HepG2 (cell line): ENCODE results near the gene WDSUB1. TPM values are rescaled to one million over a fixed set of nuclear protein-coding genes. Genes with fewer than 3 reads are reported as not detected.

Experiments
- ATAC-seq: fragments of 200-7000 bp; cut with Tn5 transposase; 3 replicates; pipeline ENCODE4 v1.9.1; 2020; ENCODE audit warnings: mild to moderate bottlenecking, moderate library complexity
- BruUV-seq: library from RNA; stranded (reverse); fragments of 400-500 nt; replicated peaks from 2 replicates; lab custom pipeline; 2021; lab: Mats Ljungman, UMichigan
- CTCF ChIA-PET: fragments of 300-600 bp; formaldehyde crosslinking; extraction: SDS; loops from one replicate; lab custom pipeline; 2021; ENCODE audit warnings: low total read pairs, inconsistent platforms, low intra/inter-chr PET ratio; lab: Yijun Ruan, JAX
- POLR2A ChIA-PET: fragments of 350-600 bp; sonication (Branson Sonifier 250); formaldehyde crosslinking; loops from one replicate; lab custom pipeline; 2020; ENCODE audit warnings: antibody characterized with exemption, inconsistent platforms; lab: Yijun Ruan, JAX
- DNase-seq: peaks from one replicate; pipeline ENCODE4 v3.0.0-alpha.2; 2015; ENCODE audit warnings: low spot score
- FAIRE-seq: peaks from 3 replicates; lab custom pipeline; 2011; peaks lifted over from hg19 to GRCh38; lab: Jason Lieb, UNC
- H2AFZ ChIP-seq: one replicate; pipeline ENCODE4 v1.6.1; 2011; ENCODE audit warnings: low read length, inconsistent platforms
- H3K27ac ChIP-seq: fragments of 300-600 bp; 3 replicates; pipeline ENCODE4 v1.8.0; 2011; ENCODE audit warnings: mixed run types, mild to moderate bottlenecking, mixed read lengths, low read length, inconsistent platforms; ENCODE audit not compliant: insufficient read depth; ENCODE audit errors: extremely low read length
- H3K27me3 ChIP-seq, 2 experiments: fragments of 200-600 bp in 1 of 2; 2 replicates in 1 of 2; 3 replicates in 1 of 2; pipeline versions ENCODE4 v1.6.0 to v1.8.0; 2011; ENCODE audit warnings: low read length in 2 of 2, mild to moderate bottlenecking in 2 of 2, moderate library complexity in 2 of 2, inconsistent platforms in 1 of 2; ENCODE audit not compliant: insufficient read depth in 2 of 2, control insufficient read depth in 1 of 2
- H3K36me3 ChIP-seq, 2 experiments: fragments of 200-600 bp in 1 of 2; replicated peaks in 1 of 2; 2 replicates in 1 of 2; 3 replicates in 1 of 2; pipeline versions ENCODE4 v1.5.1 to v1.8.0; 2011; ENCODE audit warnings: low read length in 2 of 2, inconsistent platforms in 1 of 2; ENCODE audit not compliant: insufficient read depth in 2 of 2, control insufficient read depth in 1 of 2
- H3K4me1 ChIP-seq: 2 replicates; pipeline ENCODE4 v1.5.1; 2012; ENCODE audit warnings: low read length, inconsistent platforms; ENCODE audit not compliant: insufficient read depth
- H3K4me2 ChIP-seq: 2 replicates; pipeline ENCODE4 v1.6.0; 2011; ENCODE audit warnings: low read depth, low read length, inconsistent platforms
- H3K4me3 ChIP-seq, 3 experiments: fragments of 200-600 bp in 1 of 3; sonication (generic), shearing (Covaris generic) in 1 of 3; replicated peaks in 1 of 3; 2 replicates each; pipeline ENCODE4 v1.5.1; 2011 to 2016; ENCODE audit warnings: low read length in 3 of 3, inconsistent platforms in 2 of 3, low read depth in 2 of 3, mild to moderate bottlenecking in 2 of 3, control low read depth in 1 of 3, mixed read lengths in 1 of 3; ENCODE audit not compliant: insufficient read depth in 1 of 3
- H3K79me2 ChIP-seq: one replicate; pipeline ENCODE4 v1.6.1; 2011; ENCODE audit warnings: low read length, inconsistent platforms; ENCODE audit not compliant: insufficient read depth
- H3K9ac ChIP-seq: 2 replicates; pipeline ENCODE4 v1.6.0; 2011; ENCODE audit warnings: mild to moderate bottlenecking, low read depth, low read length, inconsistent platforms; ENCODE audit not compliant: insufficient read depth
- H3K9me3 ChIP-seq: 2 replicates; pipeline ENCODE4 v1.5.1; 2012; ENCODE audit warnings: mild to moderate bottlenecking, low read length
- H4K20me1 ChIP-seq: 2 replicates; pipeline ENCODE4 v1.6.0; 2011; ENCODE audit warnings: inconsistent platforms, mild to moderate bottlenecking, low read length, moderate library complexity; ENCODE audit not compliant: insufficient read depth
- CCAR2 ChIP-seq: fragments of 200-400 bp; formaldehyde crosslinking; optimal IDR thresholded peaks from 2 replicates; pipeline ENCODE3; 2018; ENCODE audit warnings: low read depth, mild to moderate bottlenecking, low read length, moderate library complexity
- ELF4 ChIP-seq: sonication (generic); formaldehyde crosslinking; IDR thresholded peaks from 2 replicates; pipeline ENCODE4 v1.5.0; 2020; ENCODE audit warnings: missing genetic modification reagents, mild to moderate bottlenecking, moderate library complexity, borderline replicate concordance
- FOXO1 ChIP-seq: sonication (generic); formaldehyde crosslinking; IDR thresholded peaks from 2 replicates; pipeline ENCODE4 v1.4.0; 2020; ENCODE audit warnings: missing genetic modification reagents
- HOXA7 ChIP-seq: sonication (generic); formaldehyde crosslinking; IDR thresholded peaks from 2 replicates; pipeline ENCODE4 v1.8.1; 2022; ENCODE audit warnings: mild to moderate bottlenecking, missing genetic modification reagents, moderate library complexity
- NRL ChIP-seq: sonication (generic); formaldehyde crosslinking; IDR thresholded peaks from 2 replicates; pipeline ENCODE4 v1.5.0; 2020; ENCODE audit warnings: missing genetic modification reagents, mild to moderate bottlenecking, moderate library complexity, borderline replicate concordance
- ZBTB38 ChIP-seq: sonication (generic); formaldehyde crosslinking; IDR thresholded peaks from 2 replicates; pipeline ENCODE4 v1.5.1; 2020; ENCODE audit warnings: mild to moderate bottlenecking, missing genetic modification reagents
- ZMYM3 ChIP-seq: sonication (generic); formaldehyde crosslinking; IDR thresholded peaks from 2 replicates; pipeline ENCODE4 v1.5.1; 2020; ENCODE audit warnings: mild to moderate bottlenecking, missing genetic modification reagents
- ZNF543 ChIP-seq: sonication (generic); formaldehyde crosslinking; IDR thresholded peaks from 2 replicates; pipeline ENCODE4 v1.4.0; 2020; ENCODE audit warnings: mild to moderate bottlenecking, missing genetic modification reagents
- ZNF556 ChIP-seq: sonication (generic); formaldehyde crosslinking; IDR thresholded peaks from 2 replicates; pipeline ENCODE4 v1.4.0; 2020; ENCODE audit warnings: mild to moderate bottlenecking, missing genetic modification reagents, borderline replicate concordance
- ZNF781 ChIP-seq: sonication (generic); formaldehyde crosslinking; IDR thresholded peaks from 2 replicates; pipeline ENCODE4 v1.5.1; 2020; ENCODE audit warnings: borderline replicate concordance, mild to moderate bottlenecking, missing genetic modification reagents; ENCODE audit errors: not compliant biosample characterization
- WGBS: methylation state at CpG from one replicate; pipeline ENCODE4 v1.1.6; 2017; ENCODE audit warnings: low lambda C conversion rate; 5-methylcytosine and 5-hydroxymethylcytosine counted together
- in situ Hi-C: cut with HindIII; loops from 2 replicates; pipeline ENCODE4 v1.10.0; 2017; ENCODE audit warnings: low pct_unique_long_range_greater_than_20kb; ENCODE audit not compliant: extremely low pct_ligation_motif_present
- intact Hi-C: fragments of 100-400 bp; cut with micrococcal nuclease; formaldehyde crosslinking; loops from one replicate; pipeline ENCODE4 v1.10.0; 2022; ENCODE audit not compliant: unreplicated experiment
- polyA plus RNA-seq, 8 experiments: library from polyadenylated mRNA; depleted of rRNA in 3 of 8; stranded (reverse) in 7 of 8; unstranded in 1 of 8; fragments of >200 nt; fragmentation: Illumina TruSeq in 4 of 8; extraction: Trizol in 4 of 8; gene quantifications; 2 replicates each; pipeline versions ENCODE4 v1.2.1 to v1.2.3, GENCODE V29; 2011 to 2016; ENCODE audit warnings: low read depth in 4 of 8, missing spikeins in 1 of 8, mixed read lengths in 1 of 8; ENCODE audit not compliant: insufficient read depth in 1 of 8
- total RNA-seq, 5 experiments: library from RNA; depleted of rRNA; stranded (reverse); fragments of >200 nt; fragmentation: Illumina TruSeq; extraction: Trizol; gene quantifications; 2 replicates each; pipeline ENCODE4 v1.2.3, GENCODE V29; 2016; ENCODE audit warnings: low read depth in 1 of 5
- TF ChIP-seq, protein P1 (sequence below): sonication (generic); formaldehyde crosslinking; conservative IDR thresholded peaks from 2 replicates; pipeline ENCODE4 v1.4.0; 2020; ENCODE audit warnings: mild to moderate bottlenecking, missing genetic modification reagents, moderate library complexity
- TF ChIP-seq, protein P2 (sequence below): sonication (generic); formaldehyde crosslinking; IDR thresholded peaks from 2 replicates; pipeline ENCODE4 v1.8.0; 2022; ENCODE audit warnings: mild to moderate bottlenecking, missing genetic modification reagents
- TF ChIP-seq, protein P3 (sequence below): sonication (generic); formaldehyde crosslinking; IDR thresholded peaks from 2 replicates; pipeline ENCODE4 v1.5.0; 2020; ENCODE audit warnings: missing genetic modification reagents

Gene WDSUB1
- total and polyA plus RNA-seq, 2 of the 13 experiments (the other 11 are each of a cell fraction or from before 2014, with no cell fraction given): 10.1 to 10.7 TPM

DNA sequence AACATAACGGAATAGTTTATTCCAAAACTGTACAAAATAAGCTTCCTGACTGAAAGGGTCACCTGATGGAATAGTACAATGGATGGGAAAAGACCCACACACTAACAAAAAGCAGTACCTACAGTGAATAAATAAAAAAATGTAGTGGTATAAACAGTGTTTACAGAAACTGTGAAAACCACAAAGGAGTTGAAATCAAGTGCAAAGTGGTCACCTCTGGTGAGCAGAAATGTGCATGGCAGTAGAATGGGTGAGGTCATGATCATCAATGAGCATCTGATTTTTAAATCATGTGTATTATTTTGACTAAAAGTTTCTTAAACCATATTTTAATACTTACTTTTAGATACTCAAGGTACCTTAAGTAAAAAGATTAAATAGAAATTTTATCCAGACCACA, 11.4 kb downstream of the WDSUB1 start:
- BruUV-seq: no TSS peak
- H3K36me3 ChIP-seq: peaks cover 2 to 18% of the 10 kb centered on the region in 2 experiments
- in situ Hi-C loops: no loop called here
- 94% methylated on average over 1 of the region's 1 CpG for WGBS
- H2AFZ ChIP-seq: no peak overlapping the region
- no peaks in the 10 kb centered on the region for H3K27me3 ChIP-seq
- H3K4me3 ChIP-seq: no peak overlapping the region
- no peaks in the 10 kb centered on the region for H3K79me2 ChIP-seq
- FAIRE-seq (no peak), DNase-seq (no peak), ATAC-seq (no peak)
- intact Hi-C loops: no loop called here
- no peaks in the 10 kb centered on the region for H4K20me1 ChIP-seq
- H3K9ac ChIP-seq: no peak overlapping the region
- H3K4me1 ChIP-seq: no peaks in the 10 kb centered on the region
- no peak overlapping the region for H3K27ac ChIP-seq
- H3K4me2 ChIP-seq: no peak overlapping the region
- TF ChIP-seq, protein P1, sequence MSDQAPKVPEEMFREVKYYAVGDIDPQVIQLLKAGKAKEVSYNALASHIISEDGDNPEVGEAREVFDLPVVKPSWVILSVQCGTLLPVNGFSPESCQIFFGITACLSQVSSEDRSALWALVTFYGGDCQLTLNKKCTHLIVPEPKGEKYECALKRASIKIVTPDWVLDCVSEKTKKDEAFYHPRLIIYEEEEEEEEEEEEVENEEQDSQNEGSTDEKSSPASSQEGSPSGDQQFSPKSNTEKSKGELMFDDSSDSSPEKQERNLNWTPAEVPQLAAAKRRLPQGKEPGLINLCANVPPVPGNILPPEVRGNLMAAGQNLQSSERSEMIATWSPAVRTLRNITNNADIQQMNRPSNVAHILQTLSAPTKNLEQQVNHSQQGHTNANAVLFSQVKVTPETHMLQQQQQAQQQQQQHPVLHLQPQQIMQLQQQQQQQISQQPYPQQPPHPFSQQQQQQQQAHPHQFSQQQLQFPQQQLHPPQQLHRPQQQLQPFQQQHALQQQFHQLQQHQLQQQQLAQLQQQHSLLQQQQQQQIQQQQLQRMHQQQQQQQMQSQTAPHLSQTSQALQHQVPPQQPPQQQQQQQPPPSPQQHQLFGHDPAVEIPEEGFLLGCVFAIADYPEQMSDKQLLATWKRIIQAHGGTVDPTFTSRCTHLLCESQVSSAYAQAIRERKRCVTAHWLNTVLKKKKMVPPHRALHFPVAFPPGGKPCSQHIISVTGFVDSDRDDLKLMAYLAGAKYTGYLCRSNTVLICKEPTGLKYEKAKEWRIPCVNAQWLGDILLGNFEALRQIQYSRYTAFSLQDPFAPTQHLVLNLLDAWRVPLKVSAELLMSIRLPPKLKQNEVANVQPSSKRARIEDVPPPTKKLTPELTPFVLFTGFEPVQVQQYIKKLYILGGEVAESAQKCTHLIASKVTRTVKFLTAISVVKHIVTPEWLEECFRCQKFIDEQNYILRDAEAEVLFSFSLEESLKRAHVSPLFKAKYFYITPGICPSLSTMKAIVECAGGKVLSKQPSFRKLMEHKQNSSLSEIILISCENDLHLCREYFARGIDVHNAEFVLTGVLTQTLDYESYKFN: no peak
- TF ChIP-seq CCAR2: no peak
- no peak for TF ChIP-seq NRL (CRISPR knock-in tag)
- POLR2A ChIA-PET: no interaction called here
- CTCF ChIA-PET: no interaction called here
- H3K9me3 ChIP-seq: no peaks in the 10 kb centered on the region

GRCh38 chr2:159272156-159272555, 14.3 kb downstream of the WDSUB1 start:
- no peak overlapping the region for H3K9ac ChIP-seq
- 95% methylated on average over 5 of the region's 5 CpGs for WGBS
- in situ Hi-C loops (no loop called here), intact Hi-C loops (no loop called here)
- H2AFZ ChIP-seq: no peak overlapping the region
- H3K4me1 ChIP-seq: no peaks in the 10 kb centered on the region
- H3K36me3 ChIP-seq: peaks cover 0 to 18% of the 10 kb centered on the region in 2 experiments; a peak in 4 of 5 replicates
- H3K27ac ChIP-seq: no peak overlapping the region
- H3K4me2 ChIP-seq: no peak overlapping the region
- FAIRE-seq (no peak), ATAC-seq (no peak), DNase-seq (no peak)
- BruUV-seq: no TSS peak
- H4K20me1 ChIP-seq: no peaks in the 10 kb centered on the region
- H3K27me3 ChIP-seq: no peaks in the 10 kb centered on the region
- no peaks in the 10 kb centered on the region for H3K9me3 ChIP-seq
- CTCF ChIA-PET: no interaction called here
- H3K79me2 ChIP-seq: no peaks in the 10 kb centered on the region
- POLR2A ChIA-PET: interaction anchor here (1.1 kb wide), 1 partner anchor 14 kb away, joined by 3 read pairs; the partner anchor contains the start of gene WDSUB1
- H3K4me3 ChIP-seq: no peak overlapping the region
- no peak for TF ChIP-seq ZNF543 (CRISPR knock-in tag)
- TF ChIP-seq HOXA7: no peak
- TF ChIP-seq ZMYM3 (CRISPR knock-in tag): no peak
- no peak for TF ChIP-seq ZBTB38
- no peak for TF ChIP-seq ELF4 (CRISPR knock-in tag)
- TF ChIP-seq, protein P2, sequence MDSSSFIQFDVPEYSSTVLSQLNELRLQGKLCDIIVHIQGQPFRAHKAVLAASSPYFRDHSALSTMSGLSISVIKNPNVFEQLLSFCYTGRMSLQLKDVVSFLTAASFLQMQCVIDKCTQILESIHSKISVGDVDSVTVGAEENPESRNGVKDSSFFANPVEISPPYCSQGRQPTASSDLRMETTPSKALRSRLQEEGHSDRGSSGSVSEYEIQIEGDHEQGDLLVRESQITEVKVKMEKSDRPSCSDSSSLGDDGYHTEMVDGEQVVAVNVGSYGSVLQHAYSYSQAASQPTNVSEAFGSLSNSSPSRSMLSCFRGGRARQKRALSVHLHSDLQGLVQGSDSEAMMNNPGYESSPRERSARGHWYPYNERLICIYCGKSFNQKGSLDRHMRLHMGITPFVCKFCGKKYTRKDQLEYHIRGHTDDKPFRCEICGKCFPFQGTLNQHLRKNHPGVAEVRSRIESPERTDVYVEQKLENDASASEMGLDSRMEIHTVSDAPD (CRISPR knock-in tag): no peak
- TF ChIP-seq ZNF556 (CRISPR knock-in tag): no peak
- TF ChIP-seq FOXO1 (CRISPR knock-in tag): no peak
- TF ChIP-seq ZNF781 (CRISPR knock-in tag): no peak
- TF ChIP-seq, protein P3, sequence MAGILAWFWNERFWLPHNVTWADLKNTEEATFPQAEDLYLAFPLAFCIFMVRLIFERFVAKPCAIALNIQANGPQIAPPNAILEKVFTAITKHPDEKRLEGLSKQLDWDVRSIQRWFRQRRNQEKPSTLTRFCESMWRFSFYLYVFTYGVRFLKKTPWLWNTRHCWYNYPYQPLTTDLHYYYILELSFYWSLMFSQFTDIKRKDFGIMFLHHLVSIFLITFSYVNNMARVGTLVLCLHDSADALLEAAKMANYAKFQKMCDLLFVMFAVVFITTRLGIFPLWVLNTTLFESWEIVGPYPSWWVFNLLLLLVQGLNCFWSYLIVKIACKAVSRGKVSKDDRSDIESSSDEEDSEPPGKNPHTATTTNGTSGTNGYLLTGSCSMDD (CRISPR knock-in tag): no peak
